Caco-2 (cell line): ENCODE results near the gene ULK2. TPM values are rescaled to one million over a fixed set of nuclear protein-coding genes. Genes with fewer than 3 reads are reported as not detected.

Source experiments
- BruUV-seq: library from RNA; stranded (reverse); fragments of 400-500 nt; replicated peaks from 2 replicates; lab custom pipeline; 2021; lab: Mats Ljungman, UMichigan
- CTCF ChIA-PET: fragments of 300-600 bp; sonication (Branson Sonifier 250); formaldehyde crosslinking; loops from one replicate; lab custom pipeline; 2022; ENCODE audit warnings: antibody characterized with exemption; lab: Charles Lee
- POLR2A ChIA-PET: fragments of 300-600 bp; sonication (Branson Sonifier 250); formaldehyde crosslinking; loops from one replicate; lab custom pipeline; 2022; ENCODE audit warnings: antibody characterized with exemption; lab: Charles Lee
- DNase-seq, 2 experiments: peaks; one replicate each; pipeline versions ENCODE4 v3.0.0 to v3.0.0-alpha.2; 2020 to 2022
- H3K27me3 ChIP-seq: replicated peaks from 2 replicates; pipeline ENCODE4 v1.6.0; 2011; ENCODE audit warnings: low read length; ENCODE audit not compliant: control insufficient read depth, insufficient read depth
- H3K36me3 ChIP-seq: 2 replicates; pipeline ENCODE4 v1.5.1; 2011; ENCODE audit warnings: low read length; ENCODE audit not compliant: control insufficient read depth, insufficient read depth
- H3K4me1 ChIP-seq: fragments of 250-450 bp; sonication (Bioruptor Pico); 2 replicates; pipeline ENCODE4 v1.5.1; 2020; ENCODE audit warnings: mild to moderate bottlenecking
- H3K4me3 ChIP-seq: 2 replicates; pipeline ENCODE4 v1.5.1; 2011; ENCODE audit warnings: low read depth, mild to moderate bottlenecking, control low read depth, low read length
- H3K9me3 ChIP-seq: fragments of 250-450 bp; sonication (Bioruptor Pico); 2 replicates; pipeline ENCODE4 v1.5.1; 2020; ENCODE audit warnings: mild to moderate bottlenecking, moderate library complexity
- H3K27ac Mint-ChIP-seq: one replicate; pipeline ENCODE4 v1.8.0; 2022; ENCODE audit warnings: mixed read lengths; ENCODE audit not compliant: unreplicated experiment
- H3K27me3 Mint-ChIP-seq: one replicate; pipeline ENCODE4 v1.8.0; 2022; ENCODE audit warnings: mixed read lengths; ENCODE audit not compliant: insufficient read depth, unreplicated experiment
- H3K36me3 Mint-ChIP-seq: one replicate; pipeline ENCODE4 v1.8.0; 2022; ENCODE audit warnings: mild to moderate bottlenecking, mixed read lengths; ENCODE audit not compliant: insufficient read depth, unreplicated experiment
- H3K4me1 Mint-ChIP-seq: one replicate; pipeline ENCODE4 v1.8.0; 2022; ENCODE audit warnings: low read depth, mixed read lengths; ENCODE audit not compliant: unreplicated experiment
- H3K4me3 Mint-ChIP-seq: one replicate; pipeline ENCODE4 v1.8.0; 2022; ENCODE audit warnings: mild to moderate bottlenecking, moderate library complexity, mixed read lengths; ENCODE audit not compliant: unreplicated experiment
- H3K9me3 Mint-ChIP-seq: one replicate; pipeline ENCODE4 v1.8.0; 2022; ENCODE audit warnings: mixed read lengths; ENCODE audit not compliant: unreplicated experiment
- intact Hi-C: fragments of 100-400 bp; cut with micrococcal nuclease; formaldehyde crosslinking; loops from one replicate; pipeline ENCODE4 v1.10.0; 2022; ENCODE audit not compliant: unreplicated experiment
- total RNA-seq: library from RNA; stranded (reverse); gene quantifications from 2 replicates; pipeline ENCODE4 v1.2.3, GENCODE V29; 2022
- TF ChIP-seq, protein P1 (sequence below), 2 experiments: fragments of 200-600 bp in 1 of 2; IDR thresholded peaks; 1 replicate in 1 of 2; 2 replicates in 1 of 2; pipeline versions ENCODE4 v1.5.1 to v1.8.0; 2011 to 2022; ENCODE audit warnings: antibody characterized with exemption in 1 of 2, control low read depth in 1 of 2, inconsistent platforms in 1 of 2, low read depth in 1 of 2, low read length in 1 of 2, mild to moderate bottlenecking in 1 of 2, moderate library complexity in 1 of 2; ENCODE audit not compliant: insufficient read depth in 1 of 2, severe bottlenecking in 1 of 2, unreplicated experiment in 1 of 2

Gene ULK2
- total RNA-seq, 1 experiment from 2014 or later: 9.2 TPM

DNA sequence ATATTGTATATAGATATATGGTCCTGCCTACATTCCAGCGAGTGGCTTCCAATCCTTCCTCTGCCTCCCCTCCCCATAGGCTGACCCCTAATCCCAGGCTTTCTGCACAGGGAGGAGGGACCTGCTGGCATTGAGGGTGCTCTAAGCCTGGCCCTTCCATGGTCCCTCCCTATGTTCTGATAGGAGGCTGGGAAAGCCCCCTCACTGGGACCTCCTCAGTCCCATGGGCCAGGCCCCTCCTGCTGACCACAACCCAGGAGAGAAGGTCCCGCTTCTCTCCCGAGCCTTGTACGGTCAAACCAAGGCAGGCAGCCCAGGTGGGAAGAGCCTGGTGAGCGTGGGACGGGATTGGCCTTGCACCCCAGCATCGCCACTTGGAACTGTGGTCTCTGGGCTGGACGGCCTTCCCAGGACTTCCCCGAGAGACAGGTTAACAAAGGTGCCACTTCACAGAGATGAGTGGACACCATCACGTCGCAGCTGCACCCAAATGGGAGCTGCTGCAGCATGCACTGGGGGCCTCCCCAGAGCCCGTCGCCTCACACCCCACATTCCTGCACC is 120.5 kb downstream of the ULK2 start:
- H3K27ac Mint-ChIP-seq: no peak overlapping the region
- POLR2A ChIA-PET: no interaction called here
- H3K4me3 Mint-ChIP-seq: no peak overlapping the region
- peaks cover 4% of the 10 kb centered on the region for H3K36me3 Mint-ChIP-seq
- no peaks in the 10 kb centered on the region for H3K27me3 ChIP-seq
- no peaks in the 10 kb centered on the region for H3K27me3 Mint-ChIP-seq
- no peaks in the 10 kb centered on the region for H3K9me3 ChIP-seq
- CTCF ChIA-PET: no interaction called here
- H3K9me3 Mint-ChIP-seq: no peaks in the 10 kb centered on the region
- no peak for DNase-seq
- TF ChIP-seq, protein P1, sequence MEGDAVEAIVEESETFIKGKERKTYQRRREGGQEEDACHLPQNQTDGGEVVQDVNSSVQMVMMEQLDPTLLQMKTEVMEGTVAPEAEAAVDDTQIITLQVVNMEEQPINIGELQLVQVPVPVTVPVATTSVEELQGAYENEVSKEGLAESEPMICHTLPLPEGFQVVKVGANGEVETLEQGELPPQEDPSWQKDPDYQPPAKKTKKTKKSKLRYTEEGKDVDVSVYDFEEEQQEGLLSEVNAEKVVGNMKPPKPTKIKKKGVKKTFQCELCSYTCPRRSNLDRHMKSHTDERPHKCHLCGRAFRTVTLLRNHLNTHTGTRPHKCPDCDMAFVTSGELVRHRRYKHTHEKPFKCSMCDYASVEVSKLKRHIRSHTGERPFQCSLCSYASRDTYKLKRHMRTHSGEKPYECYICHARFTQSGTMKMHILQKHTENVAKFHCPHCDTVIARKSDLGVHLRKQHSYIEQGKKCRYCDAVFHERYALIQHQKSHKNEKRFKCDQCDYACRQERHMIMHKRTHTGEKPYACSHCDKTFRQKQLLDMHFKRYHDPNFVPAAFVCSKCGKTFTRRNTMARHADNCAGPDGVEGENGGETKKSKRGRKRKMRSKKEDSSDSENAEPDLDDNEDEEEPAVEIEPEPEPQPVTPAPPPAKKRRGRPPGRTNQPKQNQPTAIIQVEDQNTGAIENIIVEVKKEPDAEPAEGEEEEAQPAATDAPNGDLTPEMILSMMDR (IDR thresholded peaks at IDR 0.05; ENCODE audit: insufficient read depth in 1 of 2, low read depth in 1 of 2, low read length in 1 of 2, severe bottlenecking in 1 of 2, unreplicated experiment in 1 of 2): no peak
- intact Hi-C loops: loop anchor here (5.0 kb wide), 1 partner anchor 75 kb away; no protein-coding TSS in a partner anchor
- peaks cover 31% of the 10 kb centered on the region for H3K4me1 Mint-ChIP-seq
- H3K4me3 ChIP-seq: no peak overlapping the region
- no TSS peak for BruUV-seq
- no peaks in the 10 kb centered on the region for H3K36me3 ChIP-seq
- H3K4me1 ChIP-seq: peaks cover 36% of the 10 kb centered on the region

DNA sequence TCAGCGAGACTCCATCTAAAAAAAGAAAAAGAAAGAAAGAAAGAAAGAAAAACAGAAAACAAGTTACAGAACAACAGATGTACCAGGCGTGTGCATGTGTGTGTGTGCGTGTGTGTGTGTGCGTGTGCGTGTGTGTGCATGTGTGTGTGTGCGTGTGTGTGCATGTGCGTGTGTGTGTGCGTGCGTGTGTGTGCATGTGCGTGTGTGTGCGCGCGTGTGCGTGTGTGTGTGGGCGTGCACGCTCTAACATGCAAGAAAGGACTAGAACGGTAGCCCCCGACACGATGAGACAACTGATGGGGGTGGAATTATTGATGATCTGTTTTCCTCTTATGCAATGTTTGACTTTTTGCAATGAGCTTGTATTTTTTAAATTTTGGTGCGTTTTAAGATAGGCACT is 121.2 kb downstream of the ULK2 start:
- ChIA-PET CTCF (no interaction called here), POLR2A (no interaction called here)
- TF ChIP-seq, protein P1 (IDR thresholded peaks at IDR 0.05; ENCODE audit: insufficient read depth in 1 of 2, low read depth in 1 of 2, low read length in 1 of 2, severe bottlenecking in 1 of 2, unreplicated experiment in 1 of 2): no peak
- intact Hi-C loops: loop anchor here (5.0 kb wide), 1 partner anchor 74 kb away; no protein-coding TSS in a partner anchor
- H3K4me3 ChIP-seq: no peak overlapping the region
- BruUV-seq: no TSS peak
- Mint-ChIP-seq H3K27me3 (no peaks in the 10 kb centered on the region), H3K27ac (no peak overlapping the region), H3K36me3 (peaks cover 4% of the 10 kb centered on the region), H3K4me3 (no peak overlapping the region), H3K9me3 (no peaks in the 10 kb centered on the region), H3K4me1 (peaks cover 31% of the 10 kb centered on the region)
- no peaks in the 10 kb centered on the region for H3K9me3 ChIP-seq
- H3K36me3 ChIP-seq: no peaks in the 10 kb centered on the region
- H3K4me1 ChIP-seq: peaks cover 36% of the 10 kb centered on the region
- H3K27me3 ChIP-seq: no peaks in the 10 kb centered on the region
- no peak for DNase-seq

DNA sequence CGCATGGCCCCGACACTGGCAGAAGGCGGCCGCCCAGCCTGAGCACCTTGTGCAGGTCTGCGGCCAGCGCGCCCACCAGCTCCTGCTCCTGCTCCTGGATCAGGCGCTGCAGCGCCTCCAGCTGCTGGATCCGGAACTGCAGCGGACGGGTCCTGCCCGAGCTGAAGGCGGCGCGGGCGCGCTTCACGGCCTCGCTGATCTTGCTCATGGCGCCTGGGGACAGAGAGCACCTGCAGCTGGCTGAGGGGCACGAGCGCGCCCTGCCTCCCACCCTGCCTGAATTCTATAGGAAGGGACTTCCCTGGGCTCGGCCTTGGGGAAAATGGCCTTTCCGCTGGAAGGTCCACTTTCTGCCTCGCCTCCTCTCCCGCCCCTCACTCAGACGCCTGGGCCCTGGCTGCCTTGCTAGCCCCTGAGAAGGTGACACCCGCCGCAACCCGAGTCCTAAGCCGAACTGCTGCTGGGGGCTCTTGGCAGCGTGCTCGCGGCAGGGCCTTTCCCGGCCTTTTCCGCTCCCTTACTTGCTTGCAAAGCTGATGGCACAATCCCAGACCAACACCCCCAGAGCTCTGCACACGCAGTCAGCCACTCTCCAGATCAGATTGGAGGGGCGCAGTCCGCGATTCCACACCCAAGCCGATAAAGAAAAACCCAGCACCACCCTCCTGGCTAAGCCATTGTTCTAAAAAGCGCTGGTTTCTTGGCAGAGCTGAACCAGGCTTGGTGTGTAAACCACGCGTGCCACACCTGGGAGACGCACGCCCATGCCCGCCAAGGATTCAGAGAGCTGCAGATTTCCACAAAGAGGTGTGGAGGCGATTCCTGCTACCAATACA is 122.6 kb downstream of the ULK2 start:
- TF ChIP-seq, protein P1 (IDR thresholded peaks at IDR 0.05; ENCODE audit: insufficient read depth in 1 of 2, low read depth in 1 of 2, low read length in 1 of 2, severe bottlenecking in 1 of 2, unreplicated experiment in 1 of 2): peak in 1 of 2 experiments; percentile 7
- Mint-ChIP-seq H3K27ac (no peak overlapping the region), H3K4me3 (no peak overlapping the region), H3K27me3 (no peaks in the 10 kb centered on the region), H3K4me1 (peaks cover 24% of the 10 kb centered on the region), H3K36me3 (peaks cover 4% of the 10 kb centered on the region), H3K9me3 (no peaks in the 10 kb centered on the region)
- H3K4me3 ChIP-seq: no peak overlapping the region
- ChIA-PET POLR2A (no interaction called here), CTCF (no interaction called here)
- intact Hi-C loops: loop anchor here (5.0 kb wide), 1 partner anchor 73 kb away; no protein-coding TSS in a partner anchor
- no peaks in the 10 kb centered on the region for H3K9me3 ChIP-seq
- H3K27me3 ChIP-seq: no peaks in the 10 kb centered on the region
- no peak for DNase-seq
- H3K4me1 ChIP-seq: peaks cover 28% of the 10 kb centered on the region
- no peaks in the 10 kb centered on the region for H3K36me3 ChIP-seq
- BruUV-seq: no TSS peak
